Ecto neural progenitor cell (in vitro differentiated cells): ENCODE results near the gene PDGFB.

Source experiments
- DNase-seq: peaks from one replicate; pipeline ENCODE4 v3.0.0-alpha.2; 2018; ENCODE audit warnings: low spot score

Gene PDGFB

DNA sequence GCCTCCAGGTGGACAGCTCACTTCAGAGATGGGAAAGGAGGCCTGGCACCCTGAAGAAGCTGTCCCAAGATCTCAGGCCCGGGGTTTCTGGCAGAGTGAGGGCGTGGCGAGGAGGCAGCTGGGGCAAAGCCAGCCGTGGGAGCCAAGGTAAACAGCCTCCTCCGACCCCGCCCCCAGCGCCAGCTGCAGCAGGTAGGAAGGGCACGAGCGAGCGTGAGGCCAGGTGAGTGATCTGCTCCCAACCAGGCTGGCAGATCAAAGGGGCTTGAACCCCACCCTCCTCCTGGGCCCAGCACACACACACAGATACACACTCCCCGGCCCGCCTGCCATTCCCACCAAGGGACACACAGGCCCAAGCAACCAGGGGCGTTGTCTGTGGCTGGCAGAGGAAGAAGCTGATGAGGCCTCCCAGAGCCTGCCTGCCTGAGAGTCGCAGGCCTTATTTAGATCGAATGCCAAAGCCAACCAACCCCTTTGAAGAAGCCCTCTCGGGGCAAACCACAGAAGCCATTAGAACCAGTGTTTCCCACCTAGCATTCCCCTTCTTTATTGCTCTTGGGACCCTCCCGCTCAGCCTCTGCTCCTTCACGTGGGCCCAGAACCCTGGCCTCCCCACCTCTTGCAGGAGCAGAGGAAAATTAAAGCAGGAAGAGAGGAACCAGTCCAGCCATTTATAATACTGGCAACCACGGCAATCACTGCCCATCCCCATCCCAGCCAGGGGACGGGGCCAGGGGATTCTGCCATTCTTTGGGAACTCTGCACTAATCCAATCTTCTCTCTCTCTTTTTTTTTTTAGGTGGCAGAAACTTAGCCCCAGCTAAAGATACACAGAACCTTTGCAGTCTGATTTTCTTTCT, 5.0 kb downstream of the PDGFB start:
- DNase-seq: no peak

DNA sequence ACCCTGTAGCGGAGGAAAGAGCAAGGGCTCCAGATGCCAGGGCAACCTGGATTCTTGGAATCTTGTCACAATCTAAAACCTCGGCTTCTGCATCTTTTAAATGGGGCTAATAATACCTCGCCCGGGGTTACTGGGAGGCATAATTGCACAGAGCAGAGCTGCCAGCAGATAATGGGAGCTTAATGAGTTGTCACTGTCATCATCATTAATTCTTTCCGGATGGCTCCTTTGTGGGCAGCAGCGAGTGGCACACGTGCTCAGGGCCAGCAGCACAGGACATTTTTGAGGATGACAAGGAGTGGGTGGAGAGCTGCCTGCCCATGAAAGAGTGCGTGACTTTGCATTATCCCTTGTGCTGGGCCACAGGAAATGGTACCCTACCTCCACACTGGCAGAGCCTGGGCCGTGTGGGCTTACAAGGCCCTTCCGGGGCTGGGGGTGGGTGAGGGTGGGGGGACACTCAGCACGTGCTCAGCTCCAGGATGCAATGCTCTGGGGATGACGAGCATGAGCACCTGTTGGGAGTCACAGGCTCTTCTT, 5.7 kb downstream of the PDGFB start:
- DNase-seq: no peak

DNA sequence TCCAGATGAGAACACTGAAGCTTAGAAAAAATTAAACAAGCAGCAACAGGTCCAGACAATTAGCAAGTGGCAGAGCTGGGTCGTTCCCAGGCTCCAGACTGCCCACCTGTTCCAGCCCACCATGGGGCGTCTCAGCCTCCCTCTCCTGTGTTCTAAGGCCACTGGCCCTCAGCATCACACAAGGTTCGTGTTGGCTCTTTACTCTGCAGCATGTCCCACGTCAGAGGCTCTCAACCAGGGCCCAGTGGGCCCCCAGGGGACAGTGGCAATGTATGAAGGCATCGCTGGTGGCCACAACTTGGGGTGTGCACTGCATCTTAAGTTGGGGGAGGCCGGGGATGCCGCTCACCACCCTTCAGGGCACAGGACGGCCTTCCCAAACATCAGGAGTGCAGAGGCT, 6.2 kb downstream of the PDGFB start:
- no peak for DNase-seq

DNA sequence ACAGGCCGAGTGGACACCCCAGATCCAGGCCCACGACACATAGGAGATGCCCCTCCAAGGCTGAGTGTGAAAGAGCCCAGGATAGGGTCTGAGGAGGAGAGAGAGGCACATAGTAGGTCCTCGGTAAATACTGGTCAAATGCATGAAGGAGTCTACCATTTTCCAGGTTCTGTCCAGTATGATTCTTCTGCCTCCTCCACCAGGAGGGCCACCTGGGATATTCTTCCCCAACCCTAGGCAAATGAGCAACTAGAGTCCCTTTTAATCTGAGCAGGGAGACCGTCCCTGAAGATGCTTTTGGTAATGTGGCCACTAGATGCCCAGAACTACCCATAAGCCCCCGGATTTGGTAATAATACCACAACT, 6.7 kb downstream of the PDGFB start:
- DNase-seq: no peak

DNA sequence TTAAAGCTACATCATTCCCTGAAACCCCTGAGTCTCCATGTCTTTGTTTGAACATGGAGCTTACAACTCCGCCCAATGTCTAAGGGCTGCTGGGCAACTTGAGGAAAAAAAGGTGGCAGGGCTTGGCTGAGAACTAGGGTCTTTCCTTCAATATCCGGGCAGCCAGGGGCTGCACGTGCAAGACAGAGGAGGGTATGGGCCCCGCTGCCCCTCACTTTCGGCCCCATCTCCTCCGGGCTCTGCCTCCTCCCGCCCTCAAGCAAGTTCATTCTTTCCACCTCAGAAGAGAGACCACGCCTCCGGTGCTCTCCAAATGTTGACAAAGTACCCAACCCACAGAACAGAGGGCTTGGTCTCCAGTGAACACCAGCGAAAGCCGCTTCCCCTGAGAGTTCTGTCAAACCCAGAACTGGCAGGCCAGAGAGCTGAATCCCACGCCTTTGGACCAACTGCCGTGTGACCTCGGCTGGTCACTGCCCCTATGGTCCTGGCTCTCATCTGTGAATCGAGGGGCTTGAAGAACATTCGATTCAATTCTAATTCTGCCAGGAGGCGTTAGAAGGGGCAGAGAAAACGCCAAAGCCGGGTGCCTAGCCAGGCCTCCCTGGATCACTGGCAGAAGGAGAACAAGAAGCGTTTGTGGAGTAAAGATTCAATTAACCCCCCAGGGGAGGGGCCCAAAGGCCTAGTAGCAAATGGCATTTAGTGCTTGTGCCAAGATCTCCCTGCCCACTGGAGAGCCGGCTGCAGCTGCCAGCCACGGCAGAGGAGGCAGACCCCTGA, 7.3 kb downstream of the PDGFB start:
- DNase-seq: no peak

DNA sequence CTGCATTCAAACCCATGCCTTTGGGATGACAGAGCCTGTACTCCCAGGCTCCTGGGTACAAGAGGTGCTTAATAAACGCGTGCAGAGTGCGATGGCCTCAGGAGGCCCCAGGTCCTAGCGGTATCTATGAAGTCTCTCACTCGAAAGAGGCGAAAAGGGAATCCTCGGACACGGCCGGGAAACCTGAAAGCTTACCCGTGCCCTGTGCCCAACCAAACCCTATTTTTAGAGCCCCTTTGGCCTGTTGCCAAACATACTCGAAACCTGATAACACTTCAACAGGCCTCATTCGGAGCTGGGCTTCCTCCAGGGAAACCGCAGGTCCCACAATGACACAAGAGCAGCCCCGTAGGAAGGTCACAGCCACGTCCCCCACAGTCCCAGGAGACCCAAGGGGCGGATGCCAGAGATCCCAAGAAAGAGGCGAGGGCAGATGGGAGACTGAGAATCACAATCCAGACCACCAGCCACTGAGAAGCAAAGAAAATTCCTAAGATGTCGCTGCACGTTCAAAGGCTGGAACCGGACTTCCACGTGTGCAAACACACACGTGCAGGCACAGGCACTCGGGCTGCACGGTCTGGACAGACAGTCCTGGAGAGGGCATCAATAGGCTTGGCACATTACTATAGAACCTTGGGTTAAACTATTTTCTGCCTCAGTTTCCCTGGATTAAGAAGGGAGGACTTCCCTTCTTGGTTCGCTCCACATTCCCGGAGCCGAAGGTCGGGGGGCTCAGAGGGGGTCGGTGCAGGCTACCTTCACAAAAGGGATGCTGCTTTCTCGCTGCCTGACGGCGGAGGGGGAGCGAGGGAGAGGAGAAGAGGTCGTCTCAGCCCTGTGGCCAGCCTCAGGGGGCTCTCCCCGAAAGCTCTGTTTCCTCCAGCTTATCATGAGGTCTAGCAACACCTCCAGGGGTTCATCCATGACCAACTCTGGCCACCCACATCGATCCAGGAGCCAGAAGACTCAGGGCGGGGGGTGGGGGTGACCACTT, 8.2 kb downstream of the PDGFB start:
- no peak for DNase-seq

DNA sequence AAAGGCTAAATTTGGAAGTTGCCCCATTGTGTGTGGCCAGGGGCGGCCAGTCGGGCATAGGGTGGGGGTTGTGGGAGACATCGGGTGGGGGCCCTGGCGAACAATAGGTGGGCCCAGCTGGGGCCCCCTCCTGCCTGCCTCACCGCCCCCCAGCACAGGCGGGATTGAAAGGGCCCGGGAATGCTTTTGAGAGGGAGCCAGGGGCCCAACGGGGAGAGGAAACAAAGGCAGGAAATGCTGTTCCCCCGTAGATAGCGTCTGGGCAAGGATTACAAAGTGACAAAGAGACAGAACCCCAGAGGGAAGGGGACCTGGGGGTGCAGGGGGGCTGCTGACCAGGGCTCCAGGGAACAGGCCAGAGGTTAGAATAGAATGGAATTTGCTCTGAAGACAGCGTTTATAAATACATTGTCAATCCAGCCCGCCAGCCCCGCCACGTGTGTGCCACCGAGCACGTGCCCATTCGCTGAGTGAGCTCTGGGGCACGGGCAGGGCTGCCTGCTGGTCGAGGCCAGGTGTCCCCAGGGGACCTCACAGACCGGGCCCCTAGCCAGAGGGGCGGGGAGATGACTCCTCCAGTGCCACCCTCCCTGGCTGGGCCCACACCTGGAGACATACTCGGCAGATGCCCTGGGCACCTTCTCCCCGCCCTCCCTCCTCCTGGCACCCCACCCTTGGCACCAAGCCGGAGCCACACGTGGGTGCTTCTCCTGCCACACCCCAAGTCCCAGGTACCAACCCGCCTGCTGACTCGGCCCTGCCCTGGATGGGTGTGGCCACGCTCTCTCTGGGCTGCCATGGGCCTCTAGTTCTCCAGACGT, 9.7 kb downstream of the PDGFB start:
- no peak for DNase-seq

DNA sequence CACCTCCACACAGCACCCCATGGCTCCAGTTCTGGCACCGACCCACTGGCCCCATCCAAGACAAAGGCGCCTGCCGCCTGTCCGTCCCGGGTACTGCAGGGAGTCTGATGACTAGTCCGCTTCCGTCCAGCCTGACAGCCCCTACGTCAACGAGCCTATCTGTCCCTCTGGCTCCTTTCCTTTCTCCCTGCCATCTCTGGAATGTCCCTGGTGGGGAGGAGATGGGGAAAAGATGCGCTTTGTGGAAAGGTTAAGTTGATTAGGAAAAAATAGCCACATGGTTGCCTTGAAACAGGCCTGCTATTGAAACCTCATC, 10.4 kb downstream of the PDGFB start:
- no peak for DNase-seq

DNA sequence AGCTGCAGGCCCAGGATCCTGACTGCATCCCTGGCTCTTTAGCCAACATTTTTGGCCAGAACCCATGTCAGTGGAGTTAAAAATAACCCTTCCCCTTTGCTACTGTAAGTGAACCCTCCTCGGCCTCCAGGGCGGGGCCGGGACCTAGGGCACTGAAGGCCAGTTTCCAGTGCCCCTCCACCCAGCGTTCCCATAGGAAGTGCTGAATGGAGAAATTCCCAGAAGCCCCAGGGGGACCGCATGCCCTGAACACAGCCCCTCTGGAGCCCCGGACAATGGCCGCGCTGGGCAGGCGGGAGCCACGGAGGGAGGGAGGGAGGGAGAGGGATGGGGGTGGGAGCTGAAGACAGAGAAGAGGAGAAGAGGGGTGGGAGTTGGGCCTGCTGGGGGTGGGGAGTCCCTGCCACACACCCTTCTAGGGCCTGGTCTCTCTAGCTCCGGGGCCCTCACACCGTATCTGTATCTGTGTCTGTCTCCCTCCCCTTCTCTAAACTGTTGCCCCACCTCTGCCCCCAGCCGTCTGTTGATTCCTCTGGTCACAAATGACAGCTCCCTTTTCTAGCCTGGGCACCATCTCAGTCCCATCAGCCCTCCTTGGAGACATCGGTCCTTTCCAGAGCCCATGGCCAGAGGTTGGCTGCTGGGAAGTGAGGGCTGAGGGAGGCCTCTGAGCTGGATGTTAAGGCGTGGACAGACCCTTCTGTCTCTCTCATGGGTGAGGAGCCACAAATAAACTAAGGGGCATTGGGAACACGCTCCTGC, 10.9 kb downstream of the PDGFB start:
- DNase-seq: no peak

DNA sequence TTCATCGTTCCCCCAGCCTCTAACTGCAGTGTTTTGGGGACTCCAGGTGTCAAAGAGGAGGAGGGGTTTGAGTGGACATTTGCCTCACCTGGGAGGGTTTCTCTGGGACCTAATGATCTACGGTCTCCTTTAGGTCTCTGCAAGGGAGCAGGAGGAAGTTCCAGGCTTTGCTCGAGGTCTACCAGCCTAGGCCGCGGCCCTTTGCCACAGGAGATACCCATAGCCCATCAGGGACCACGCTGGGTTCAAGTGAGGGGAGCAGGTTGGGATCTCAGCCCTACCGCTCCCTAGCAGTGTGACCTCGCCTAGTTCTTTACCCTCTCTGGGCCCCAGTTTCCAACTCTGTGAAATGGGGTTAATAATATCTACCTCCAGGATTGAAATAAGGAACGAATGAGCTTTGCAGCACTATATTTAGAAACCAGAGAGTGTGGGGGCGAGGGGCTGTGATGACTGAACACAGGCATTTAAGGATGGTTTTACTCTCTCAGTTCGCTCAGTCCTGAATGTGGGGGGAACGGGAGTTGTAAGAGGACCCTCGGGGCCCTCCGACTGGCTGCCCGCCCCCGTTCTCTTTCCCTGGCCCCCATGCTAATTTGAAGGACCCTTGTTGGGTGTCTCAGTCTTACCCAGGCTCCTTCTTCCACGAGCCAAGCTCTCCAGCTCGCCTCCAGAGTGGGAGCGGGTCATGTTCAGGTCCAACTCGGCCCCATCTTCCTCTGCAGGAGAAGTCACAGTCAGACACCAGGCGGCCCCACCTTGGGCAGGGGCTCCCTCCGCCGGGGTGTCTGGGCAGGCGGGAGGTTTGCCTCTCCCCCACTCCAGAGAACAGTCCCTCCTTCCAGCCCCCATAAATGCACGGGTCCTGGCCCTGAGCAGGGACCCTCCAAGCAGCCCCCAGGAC, 11.7 kb downstream of the PDGFB start:
- DNase-seq: no peak

DNA sequence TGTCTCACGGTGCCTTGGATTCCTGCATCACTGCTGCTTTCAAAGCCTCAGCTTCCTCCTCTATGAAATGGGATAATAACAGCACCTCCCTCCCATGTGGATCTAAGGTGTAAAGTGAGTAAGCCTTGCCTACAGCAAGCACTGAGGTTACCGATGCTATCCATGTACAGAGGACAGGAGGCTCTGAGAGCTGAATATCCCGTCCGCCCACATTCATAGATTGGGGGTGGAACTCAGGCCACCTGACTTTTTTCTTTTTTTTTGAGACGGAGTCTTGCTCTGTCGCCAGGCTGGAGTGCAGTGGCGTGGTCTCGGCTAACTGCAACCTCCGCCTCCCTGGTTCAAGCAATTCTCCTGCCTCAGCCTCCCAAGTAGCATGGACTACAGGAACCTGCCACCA, 12.5 kb downstream of the PDGFB start:
- no peak for DNase-seq

DNA sequence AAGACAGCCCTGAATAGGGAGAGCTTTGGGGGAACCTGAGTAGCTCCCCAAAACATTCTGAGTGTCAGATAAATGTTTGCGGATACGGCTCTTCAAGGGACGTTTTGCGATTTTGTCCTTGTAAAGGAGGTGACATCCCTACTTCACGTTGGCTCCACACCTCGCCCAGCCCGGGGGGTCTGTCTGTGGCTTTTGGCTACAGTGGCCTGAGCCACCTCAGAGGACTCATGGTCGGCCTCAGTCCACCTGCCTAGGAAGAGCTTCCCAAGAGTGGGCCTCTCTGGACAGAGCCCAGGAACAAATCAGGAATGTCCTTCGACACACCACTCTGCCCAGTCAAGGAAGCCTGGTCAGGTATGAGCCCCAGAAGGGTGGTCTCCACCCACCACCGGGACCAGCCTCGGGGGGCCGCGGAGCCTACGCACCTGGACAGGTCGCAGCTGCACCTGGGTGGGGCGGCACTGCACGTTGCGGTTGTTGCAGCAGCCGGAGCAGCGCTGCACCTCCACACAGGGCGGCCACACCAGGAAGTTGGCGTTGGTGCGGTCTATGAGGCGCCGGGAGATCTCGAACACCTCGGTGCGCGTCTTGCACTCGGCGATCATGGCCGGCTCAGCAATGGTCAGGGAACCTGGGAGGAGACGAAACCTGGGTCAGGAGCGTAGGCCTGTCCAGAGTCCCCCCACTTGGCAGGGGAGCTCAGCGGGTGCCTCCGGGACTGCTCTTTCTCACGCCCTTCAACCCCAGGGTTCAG, 13.4 kb downstream of the PDGFB start:
- no peak for DNase-seq

DNA sequence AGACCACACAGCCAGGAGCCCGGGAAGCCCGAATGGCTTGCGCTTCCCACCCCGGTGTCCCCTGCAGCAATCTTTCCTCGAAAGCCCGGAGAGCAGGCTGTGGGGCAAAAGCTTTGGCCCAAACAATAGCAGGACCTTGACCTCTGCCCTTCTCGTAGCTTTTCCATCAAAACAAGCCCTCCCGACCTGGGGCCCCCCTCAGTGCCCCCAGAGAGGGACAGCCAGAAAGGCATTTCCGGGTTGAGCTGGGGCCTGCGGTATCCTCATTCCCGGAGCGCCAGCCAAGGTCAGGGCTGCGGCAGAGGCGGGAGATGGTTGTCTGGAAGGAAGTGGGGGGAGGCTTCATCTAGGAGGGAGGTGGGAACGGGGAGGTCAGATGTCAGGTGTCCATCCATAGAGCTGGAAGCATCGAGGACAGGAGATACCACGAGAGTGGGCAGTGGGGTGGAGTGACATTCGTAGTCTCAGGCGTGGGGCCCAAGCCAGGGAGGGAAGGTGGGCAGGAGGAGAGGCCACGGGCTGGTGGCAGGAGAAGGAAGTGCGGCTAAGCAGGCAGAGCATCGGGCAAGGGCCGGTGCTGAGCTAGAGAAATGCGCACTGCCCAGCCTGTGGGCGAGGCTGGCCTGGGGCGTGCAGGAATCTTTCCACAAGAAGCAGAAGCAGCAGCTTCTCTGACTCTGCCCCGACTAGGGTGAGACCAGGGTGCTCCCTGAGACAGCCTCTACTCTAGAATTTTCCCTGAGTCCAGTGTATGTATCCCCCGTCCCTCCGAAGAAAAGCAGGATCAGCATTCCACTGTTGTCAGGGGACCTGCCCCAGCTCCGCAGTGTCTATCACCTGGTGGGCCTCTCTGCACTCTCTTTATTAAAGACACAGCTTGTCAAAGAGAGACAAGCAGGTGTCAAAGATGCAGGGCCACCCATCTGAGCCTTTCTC, 14.3 kb downstream of the PDGFB start:
- no peak for DNase-seq

DNA sequence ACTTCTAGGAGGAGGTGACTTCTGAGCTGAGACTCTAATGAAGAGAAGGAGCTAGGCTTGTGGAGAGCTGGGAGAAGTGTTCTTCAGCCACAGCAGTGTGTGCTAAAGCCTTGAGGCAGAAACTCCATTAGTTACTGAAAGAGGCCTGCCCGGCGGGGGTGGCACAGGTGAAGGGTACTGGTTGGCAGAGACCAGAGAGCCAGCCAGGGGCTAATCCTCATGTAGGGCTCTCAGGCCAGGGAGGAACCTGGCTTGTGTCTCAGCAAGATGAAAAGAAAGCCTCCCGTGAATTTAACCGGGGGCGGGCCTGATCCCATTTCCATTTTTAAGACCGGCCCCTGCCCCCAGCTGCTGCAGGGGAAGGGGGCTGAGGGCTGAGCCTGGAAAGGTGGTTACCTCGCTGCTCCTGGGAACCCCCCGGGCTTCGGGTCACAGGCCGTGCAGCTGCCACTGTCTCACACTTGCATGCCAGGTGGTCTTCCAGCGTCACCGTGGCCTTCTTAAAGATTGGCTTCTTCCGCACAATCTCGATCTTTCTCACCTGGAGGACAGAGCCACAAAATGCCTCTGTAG, 15.0 kb downstream of the PDGFB start:
- no peak for DNase-seq

DNA sequence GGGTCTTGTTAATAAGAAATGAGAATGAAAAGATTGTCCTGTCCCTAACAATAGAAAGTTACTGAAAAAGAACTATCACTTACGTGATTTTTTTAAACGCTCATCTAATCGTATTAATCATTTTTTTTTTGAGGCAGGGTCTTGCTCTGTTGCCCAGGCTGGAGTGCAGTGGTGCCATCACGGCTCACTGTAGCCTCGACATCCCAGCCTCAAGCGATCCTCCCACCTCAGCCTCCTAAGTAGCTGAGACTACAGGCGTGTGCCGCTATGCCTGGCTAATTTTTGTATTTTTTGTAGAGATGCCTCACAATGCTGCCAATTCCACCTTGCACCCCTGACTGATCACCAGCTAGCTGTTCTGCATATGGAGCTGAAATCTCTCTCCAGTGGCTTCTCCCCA, 15.7 kb downstream of the PDGFB start:
- no peak for DNase-seq

DNA sequence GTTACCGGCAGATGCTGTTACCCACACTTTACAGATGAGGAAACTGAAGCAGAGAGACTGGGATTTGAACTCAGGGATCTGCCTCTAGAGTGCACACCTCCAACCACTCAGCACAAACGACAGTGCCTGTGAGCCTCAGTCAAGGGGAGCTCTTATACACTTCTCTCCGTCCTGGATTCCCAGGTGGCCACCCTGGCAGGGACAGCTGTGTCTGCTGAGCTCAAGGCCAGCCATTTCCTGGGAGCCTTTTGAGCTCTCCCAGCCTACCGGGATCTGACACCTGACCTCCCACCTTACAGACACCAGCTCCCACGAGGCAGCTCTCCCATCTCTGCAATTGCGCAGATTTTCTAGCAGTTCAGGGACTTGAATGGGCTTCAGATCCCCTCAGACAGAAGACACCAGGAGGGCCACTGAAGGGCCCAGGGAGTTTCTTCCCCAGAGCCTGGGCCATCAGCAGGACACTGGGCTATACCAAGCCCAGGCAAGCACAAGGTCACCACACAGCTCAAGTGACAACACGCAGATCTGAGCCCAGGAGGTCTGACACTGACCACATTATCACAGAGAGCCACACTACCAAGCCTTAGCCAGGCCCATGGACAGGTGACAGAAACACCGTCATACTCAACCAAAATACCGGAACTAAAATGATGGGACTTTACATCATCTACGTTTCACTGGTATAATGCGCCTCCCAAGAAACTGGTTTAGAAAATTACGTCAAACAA, 17.1 kb downstream of the PDGFB start:
- no peak for DNase-seq

DNA sequence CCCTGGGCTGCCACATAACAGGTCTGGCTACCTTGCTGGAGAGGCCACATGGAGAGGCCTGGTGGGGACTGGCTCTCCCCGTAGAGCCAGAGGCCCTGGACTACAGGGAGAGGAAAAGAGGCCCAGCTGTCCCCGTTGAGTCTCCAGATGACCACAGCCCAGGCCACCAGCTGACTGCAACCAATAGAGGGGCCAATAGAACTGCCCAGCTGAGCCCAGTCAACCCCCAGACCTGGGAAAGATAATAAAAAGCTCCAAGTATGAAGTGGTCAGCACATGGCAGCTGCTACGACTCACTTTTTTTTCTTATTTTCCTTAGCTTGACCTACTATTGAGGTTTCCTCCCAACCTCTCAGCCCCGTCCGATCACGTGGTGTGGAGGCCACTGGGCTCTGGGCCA, 18.4 kb downstream of the PDGFB start:
- no peak for DNase-seq
